Prostate gland (tissue), 2 donors: ENCODE measurements around the gene CCNDBP1.

ENCODE experiments used
- CTCF ChIP-seq, 4 experiments: fragments of 200-600 bp in 2 of 4; fragments of 450-650 bp in 2 of 4; sonication (generic) in 2 of 4; IDR thresholded peaks; 1 replicate in 3 of 4; 2 replicates in 1 of 4; pipeline ENCODE4 v1.5.1; 2016 to 2019; ENCODE audit warnings: antibody characterized with exemption in 4 of 4, mild to moderate bottlenecking in 2 of 4, moderate library complexity in 2 of 4
- POLR2A ChIP-seq: fragments of 450-650 bp; IDR thresholded peaks from one replicate; pipeline ENCODE4 v1.6.1; 2016; ENCODE audit warnings: antibody characterized with exemption, mild to moderate bottlenecking
- POLR2AphosphoS5 ChIP-seq: sonication (generic); formaldehyde crosslinking; IDR thresholded peaks from one replicate; pipeline ENCODE4 v1.6.1; 2017; ENCODE audit warnings: antibody characterized with exemption

GRCh38 chr15:43232289-43232874 is 47.2 kb downstream of the CCNDBP1 start:
- no peak for TF ChIP-seq CTCF (IDR thresholded peaks at IDR 0.05)
- no peak for TF ChIP-seq POLR2AphosphoS5
- no peak for TF ChIP-seq POLR2A
